ENCODE results near the gene TMED9.
"Not testable (repeated sequence)": the region's sequence is repeated elsewhere in the genome, so short reads cannot be mapped to it uniquely, and the experiment has no call there.

TMED9 gene

GRCh38 chr5:177552839-177553455 lies 39.1 kb upstream of the TMED9 start:
- Histone ChIP-seq H3K27ac (no peak overlapping the region), H3K9ac (ENCODE audit: insufficient read length) (peak overlapping the region; percentile 81), H3K4me3 (peak overlapping the region; percentile 90), H3K36me3 (ENCODE audit: insufficient read depth, low read length) (peaks cover 28% of the 10 kb centered on the region), H3K9me3 (ENCODE audit: low read depth, low read length) (no peaks in the 10 kb centered on the region)
- DNase-seq (ENCODE audit: low read depth, low spot score): no peak
- TF ChIP-seq FOXP2 (optimal IDR thresholded peaks at IDR 0.05; ENCODE audit: control extremely low read depth, extremely low read length, insufficient read depth): no peak
- TF ChIP-seq EZH2 (IDR thresholded peaks at IDR 0.05): no peak
- TF ChIP-seq POLR2AphosphoS5 (IDR thresholded peaks at IDR 0.05; ENCODE audit: borderline replicate concordance, low read depth, low read length): no peak

- Histone ChIP-seq H3K27ac (no peak overlapping the region), H3K9ac (ENCODE audit: insufficient read length) (peak overlapping the region; percentile 81), H3K36me3 (ENCODE audit: insufficient read depth, low read length) (peaks cover 28% of the 10 kb centered on the region), H3K4me3 (peak overlapping the region; percentile 90), H3K9me3 (ENCODE audit: low read depth, low read length) (no peaks in the 10 kb centered on the region)
- no peak for TF ChIP-seq EZH2 (IDR thresholded peaks at IDR 0.05)
- no peak for TF ChIP-seq FOXP2 (optimal IDR thresholded peaks at IDR 0.05; ENCODE audit: control extremely low read depth, extremely low read length, insufficient read depth)
- DNase-seq (ENCODE audit: low read depth, low spot score): no peak
These were observed 38.2 kb upstream of the TMED9 start for GRCh38 chr5:177553671-177554429.

GRCh38 chr5:177554474-177555111 lies 37.4 kb upstream of the TMED9 start, which contains the start of gene FAM193B:
FAM193B (minus strand) TSS chr5:177554563; CDS start chr5:177554458, 105 bp downstream.
- Histone ChIP-seq H3K4me3 (peak within 1 kb of the TSS; percentile 90), H3K9ac (ENCODE audit: insufficient read length) (peak within 1 kb of the TSS; percentile 81), H3K36me3 (ENCODE audit: insufficient read depth, low read length) (peaks cover 28% of the 10 kb centered on the region), H3K27ac (no peak within 1 kb of the TSS), H3K9me3 (ENCODE audit: low read depth, low read length) (no peaks in the 10 kb centered on the region)
- peak; percentile 61 for TF ChIP-seq POLR2AphosphoS5 (IDR thresholded peaks at IDR 0.05; ENCODE audit: borderline replicate concordance, low read depth, low read length)
- no peak for TF ChIP-seq EZH2 (IDR thresholded peaks at IDR 0.05)
- TF ChIP-seq FOXP2 (optimal IDR thresholded peaks at IDR 0.05; ENCODE audit: control extremely low read depth, extremely low read length, insufficient read depth): no peak
- DNase-seq (ENCODE audit: low read depth, low spot score): peak; percentile 66

- peaks cover 25% of the 10 kb centered on the region for H3K36me3 ChIP-seq (ENCODE audit: insufficient read depth, low read length)
- no peak overlapping the region for H3K27ac ChIP-seq
- no peak for TF ChIP-seq FOXP2 (optimal IDR thresholded peaks at IDR 0.05; ENCODE audit: control extremely low read depth, extremely low read length, insufficient read depth)
- peak overlapping the region; percentile 75 for H3K4me3 ChIP-seq
- no peaks in the 10 kb centered on the region for H3K9me3 ChIP-seq (ENCODE audit: low read depth, low read length)
- DNase-seq (ENCODE audit: low read depth, low spot score): no peak
- no peak overlapping the region for H3K9ac ChIP-seq (ENCODE audit: insufficient read length)
These were observed 36.8 kb upstream of the TMED9 start for GRCh38 chr5:177555228-177555627.

GRCh38 chr5:177555665-177556064 lies 36.3 kb upstream of the TMED9 start:
- H3K9me3 ChIP-seq (ENCODE audit: low read depth, low read length): no peaks in the 10 kb centered on the region
- H3K4me3 ChIP-seq: no peak overlapping the region
- no peak for TF ChIP-seq POLR2AphosphoS5 (IDR thresholded peaks at IDR 0.05; ENCODE audit: borderline replicate concordance, low read depth, low read length)
- TF ChIP-seq FOXP2 (optimal IDR thresholded peaks at IDR 0.05; ENCODE audit: control extremely low read depth, extremely low read length, insufficient read depth): no peak
- TF ChIP-seq EZH2 (IDR thresholded peaks at IDR 0.05): no peak
- H3K36me3 ChIP-seq (ENCODE audit: insufficient read depth, low read length): peaks cover 21% of the 10 kb centered on the region
- H3K9ac ChIP-seq (ENCODE audit: insufficient read length): no peak overlapping the region
- no peak overlapping the region for H3K27ac ChIP-seq
- no peak for DNase-seq (ENCODE audit: low read depth, low spot score)

GRCh38 chr5:177557041-177557647 lies 34.9 kb upstream of the TMED9 start:
- no peak overlapping the region for H3K4me3 ChIP-seq
- TF ChIP-seq FOXP2 (optimal IDR thresholded peaks at IDR 0.05; ENCODE audit: control extremely low read depth, extremely low read length, insufficient read depth) (no peak), EZH2 (IDR thresholded peaks at IDR 0.05) (no peak), POLR2AphosphoS5 (IDR thresholded peaks at IDR 0.05; ENCODE audit: borderline replicate concordance, low read depth, low read length) (peak; percentile 18; the same call in 1 of the 2 replicates)
- H3K27ac ChIP-seq: no peak overlapping the region
- no peak for DNase-seq (ENCODE audit: low read depth, low spot score)
- H3K36me3 ChIP-seq (ENCODE audit: insufficient read depth, low read length): peaks cover 8% of the 10 kb centered on the region
- H3K9ac ChIP-seq (ENCODE audit: insufficient read length): no peak overlapping the region
- H3K9me3 ChIP-seq (ENCODE audit: low read depth, low read length): no peaks in the 10 kb centered on the region

GRCh38 chr5:177557796-177558195 lies 34.2 kb upstream of the TMED9 start:
- no peak for TF ChIP-seq POLR2AphosphoS5 (IDR thresholded peaks at IDR 0.05; ENCODE audit: borderline replicate concordance, low read depth, low read length)
- TF ChIP-seq EZH2 (IDR thresholded peaks at IDR 0.05): no peak
- no peak for TF ChIP-seq FOXP2 (optimal IDR thresholded peaks at IDR 0.05; ENCODE audit: control extremely low read depth, extremely low read length, insufficient read depth)
- no peak overlapping the region for H3K27ac ChIP-seq
- peaks cover 2% of the 10 kb centered on the region for H3K36me3 ChIP-seq (ENCODE audit: insufficient read depth, low read length)
- no peak overlapping the region for H3K9ac ChIP-seq (ENCODE audit: insufficient read length)
- H3K9me3 ChIP-seq (ENCODE audit: low read depth, low read length): no peaks in the 10 kb centered on the region
- no peak overlapping the region for H3K4me3 ChIP-seq
- DNase-seq (ENCODE audit: low read depth, low spot score): no peak

- H3K4me3 ChIP-seq; H3K9ac ChIP-seq (ENCODE audit: insufficient read length); H3K9me3 ChIP-seq (ENCODE audit: low read depth, low read length); DNase-seq (ENCODE audit: low read depth, low spot score); H3K36me3 ChIP-seq (ENCODE audit: insufficient read depth, low read length); H3K27ac ChIP-seq: not testable (repeated sequence)
These were observed 32.5 kb upstream of the TMED9 start for GRCh38 chr5:177559446-177559941.

Data from SK-N-MC (cell line).